Adrenal gland (tissue), 12 donors: ENCODE results near the gene HNF4A. TPM values are rescaled to one million over a fixed set of nuclear protein-coding genes. Genes with fewer than 3 reads are reported as not detected.

Experiments used
- DNase-seq, 7 donors: peaks; one replicate each; pipeline ENCODE4 v3.0.0-alpha.2; 2019 to 2020
- H3K27ac ChIP-seq, 5 donors: fragments of 200-600 bp; sonication (generic) in 4 of 5; 1 replicate in 3 of 5; 2 replicates in 2 of 5; pipeline versions ENCODE4 v1.5.1 to v1.8.0; 2016 to 2020; ENCODE audit warnings: mild to moderate bottlenecking in 1 of 5
- H3K27me3 ChIP-seq: fragments of 200-600 bp; 2 replicates; pipeline ENCODE4 v1.8.0; 2021
- H3K36me3 ChIP-seq, 2 donors: fragments of 200-600 bp; replicated peaks in 1 of 2; 1 replicate in 1 of 2; 2 replicates in 1 of 2; pipeline versions ENCODE4 v1.5.1 to v1.8.0; 2018 to 2022
- H3K4me1 ChIP-seq, 2 donors: fragments of 200-600 bp; replicated peaks in 1 of 2; 1 replicate in 1 of 2; 2 replicates in 1 of 2; pipeline versions ENCODE4 v1.5.1 to v1.8.0; 2018 to 2021
- H3K4me3 ChIP-seq, 4 donors: fragments of 200-600 bp; sonication (generic) in 3 of 4; one replicate each; pipeline ENCODE4 v1.5.1; 2016 to 2018
- H3K9me3 ChIP-seq, 3 donors: fragments of 200-600 bp; sonication (generic) in 1 of 3; replicated peaks in 1 of 3; 1 replicate in 2 of 3; 2 replicates in 1 of 3; pipeline versions ENCODE4 v1.5.1 to v1.8.0; 2016 to 2021
- CTCF ChIP-seq, 6 experiments: fragments of 450-650 bp in 4 of 6; fragments of 200-600 bp in 2 of 6; sonication (generic) in 1 of 6; IDR thresholded peaks; 1 replicate in 5 of 6; 2 replicates in 1 of 6; pipeline versions ENCODE4 v1.5.1 to v1.8.0; 2016 to 2021; ENCODE audit warnings: antibody characterized with exemption in 6 of 6, mild to moderate bottlenecking in 2 of 6, moderate library complexity in 1 of 6
- POLR2A ChIP-seq, 2 donors: fragments of 450-650 bp; IDR thresholded peaks; one replicate each; pipeline ENCODE4 v1.6.1; 2017; ENCODE audit warnings: antibody characterized with exemption in 2 of 2, mild to moderate bottlenecking in 2 of 2, moderate library complexity in 1 of 2
- WGBS, 4 donors: extraction: QIAGEN DNeasy Blood & Tissue Kit in 2 of 4; methylation state at CpG; one replicate each; pipeline versions ENCODE4 v1.1.5 to v1.1.7; 2013 to 2017; 5-methylcytosine and 5-hydroxymethylcytosine counted together
- intact Hi-C, 2 donors: fragments of 100-400 bp; cut with DNase I; formaldehyde crosslinking; loops; one replicate each; pipeline versions ENCODE4 v1.14.1 to v1.15.0; 2022 to 2023
- polyA plus RNA-seq, 3 donors: library from polyadenylated mRNA; stranded (reverse); fragments of 200-250 nt in 2 of 3; fragments of 350-450 nt in 1 of 3; fragmentation: Illumina TruSeq in 1 of 3; extraction: RNeasy Lipid Tissue Mini Kit (QIAGEN cat#74804) in 1 of 3; gene quantifications; one replicate each; pipeline ENCODE4 v1.2.3, GENCODE V29; 2013 to 2014
- total RNA-seq, 9 donors: library from RNA; depleted of rRNA in 4 of 9; stranded (reverse); fragments of >200 nt in 4 of 9; fragments of 120-200 nt in 1 of 9; fragmentation: NEBNext Ultra II Directional in 1 of 9; extraction: Animal tissue kit (Norgen Biotek cat#: 25700) in 1 of 9; gene quantifications; one replicate each; pipeline versions ENCODE4 v1.1.0 to v1.2.4, GENCODE V29; 2013 to 2023
- donor health status: healthy with polysubstance abuse.
- donor health status: Bipolar disorder and iron deficiency.
- donor health status: DM: yes; HTN: yes; CAD: no.
- donor health status: DM: no; HTN: no; CAD: no.
- donor health status: DM: no; HTN: no; CAD: no.
- donor health status: DM: yes; HTN: yes; CAD: no.

HNF4A gene
- total and polyA plus RNA-seq, 12 donors, result 0.06 to 0.78 (median 0.13) TPM; not detected in 2

- TF ChIP-seq POLR2A (IDR thresholded peaks at IDR 0.05), result no peak
- no peak for TF ChIP-seq CTCF (IDR thresholded peaks at IDR 0.05)
- Histone ChIP-seq H3K4me3 (no peak overlapping the region), H3K27me3 (no peaks in the 10 kb centered on the region), H3K36me3 (no peaks in the 10 kb centered on the region), H3K27ac (no peak overlapping the region), H3K4me1 (peaks cover 0 to 5% of the 10 kb centered on the region in 2 donors), H3K9me3 (no peaks in the 10 kb centered on the region)
- intact Hi-C loops, result no loop called here
- no peak for DNase-seq
- 79 to 83% (median 81%) methylated on average over 10 to 12 of the region's 12 CpGs for WGBS, 4 donors
These were observed 80.9 kb downstream of the HNF4A start for GRCh38 chr20:44436393-44436792.

- intact Hi-C loops, result no loop called here
- Histone ChIP-seq H3K4me1 (peaks cover 0 to 8% of the 10 kb centered on the region in 2 donors), H3K27me3 (no peaks in the 10 kb centered on the region), H3K27ac (no peak overlapping the region), H3K36me3 (no peaks in the 10 kb centered on the region), H3K4me3 (no peak overlapping the region), H3K9me3 (no peaks in the 10 kb centered on the region)
- WGBS, 4 donors, result 94 to 97% (median 96%) methylated on average over 5 of the region's 5 CpGs
- no peak for DNase-seq
- TF ChIP-seq POLR2A (IDR thresholded peaks at IDR 0.05) (no peak), CTCF (IDR thresholded peaks at IDR 0.05) (no peak)
These were observed 82.0 kb downstream of the HNF4A start for GRCh38 chr20:44437497-44437896.

- peaks cover 0 to 10% of the 10 kb centered on the region in 2 donors for H3K4me1 ChIP-seq
- intact Hi-C loops, result no loop called here
- WGBS, 4 donors, result 69 to 89% (median 85%) methylated on average over 4 of the region's 4 CpGs
- no peaks in the 10 kb centered on the region for H3K27me3 ChIP-seq
- H3K36me3 ChIP-seq, result no peaks in the 10 kb centered on the region
- no peak overlapping the region for H3K27ac ChIP-seq
- DNase-seq, result no peak
- no peaks in the 10 kb centered on the region for H3K9me3 ChIP-seq
- TF ChIP-seq CTCF (IDR thresholded peaks at IDR 0.05) (no peak), POLR2A (IDR thresholded peaks at IDR 0.05) (no peak)
- H3K4me3 ChIP-seq, result no peak overlapping the region
These were observed 83.3 kb downstream of the HNF4A start for GRCh38 chr20:44438782-44439181.

- H3K36me3 ChIP-seq, result no peaks in the 10 kb centered on the region
- no peak for DNase-seq
- intact Hi-C loops, result no loop called here
- 49 to 64% (median 55%) methylated on average over 2 of the region's 2 CpGs for WGBS, 4 donors
- H3K4me3 ChIP-seq, result no peak overlapping the region
- TF ChIP-seq CTCF (IDR thresholded peaks at IDR 0.05) (no peak), POLR2A (IDR thresholded peaks at IDR 0.05) (no peak)
- no peaks in the 10 kb centered on the region for H3K9me3 ChIP-seq
- H3K27ac ChIP-seq, result no peak overlapping the region
- H3K4me1 ChIP-seq, result peaks cover 0 to 9% of the 10 kb centered on the region in 2 donors
- H3K27me3 ChIP-seq, result no peaks in the 10 kb centered on the region
These were observed 83.8 kb downstream of the HNF4A start for GRCh38 chr20:44439318-44439717.
